ENCODE data around the gene PEX5L. TPM values are rescaled to one million over a fixed set of nuclear protein-coding genes. Genes with fewer than 3 reads are reported as not detected.

PEX5L gene
- total and polyA plus RNA-seq, 2 donors (not counting 1 experiment from before 2014, with no cell fraction given) = not detected

- no peaks in the 10 kb centered on the region for H3K9me3 ChIP-seq (ENCODE audit: control extremely low read depth in 1 of 3, control insufficient read depth in 2 of 3, insufficient read depth in 1 of 3, low read length in 2 of 3)
- ChIA-PET POLR2A (no interaction called here), CTCF (no interaction called here)
- H2AFZ ChIP-seq (ENCODE audit: insufficient read depth, low read depth, low read length, poor library complexity, severe bottlenecking) = no peak overlapping the region
- Mint-ChIP-seq H3K9me3 (ENCODE audit: insufficient read depth) (no peaks in the 10 kb centered on the region), H3K4me3 (no peak overlapping the region), H3K4me1 (peaks cover 6% of the 10 kb centered on the region), H3K27ac (no peak overlapping the region), H3K27me3 (no peaks in the 10 kb centered on the region)
- no peak overlapping the region for H3K27ac ChIP-seq (ENCODE audit: low read length in 2 of 2)
- WGBS (ENCODE audit: insufficient coverage) = no CpG with 5 or more reads among the region's 2 CpGs
- H3K79me2 ChIP-seq (ENCODE audit: control insufficient read depth, insufficient read depth, low read length) = no peaks in the 10 kb centered on the region
- H3K27me3 ChIP-seq (replicated peaks in 1 of 4; ENCODE audit: control extremely low read depth in 1 of 4, control insufficient read depth in 3 of 4, insufficient read depth in 4 of 4, low read length in 3 of 4) = no peaks in the 10 kb centered on the region
- no peaks in the 10 kb centered on the region for H4K20me1 ChIP-seq (ENCODE audit: control insufficient read depth, insufficient read depth, low read length, poor library complexity, severe bottlenecking)
- H3K36me3 ChIP-seq (replicated peaks in 1 of 2; ENCODE audit: control extremely low read depth in 1 of 2, control insufficient read depth in 1 of 2, extremely low read depth in 1 of 2, insufficient read depth in 2 of 2, low read length in 1 of 2) = peaks cover 16 to 18% of the 10 kb centered on the region in 2 experiments
- no peak for ATAC-seq (ENCODE audit: low read depth)
- H3K4me2 ChIP-seq (replicated peaks; ENCODE audit: low read depth, low read length, poor library complexity, severe bottlenecking) = no peak overlapping the region
- intact Hi-C loops (cut with micrococcal nuclease) = no loop called here
- H3K4me3 ChIP-seq (ENCODE audit: control extremely low read depth in 1 of 5, extremely low read depth in 1 of 5, insufficient read depth in 1 of 5, low read depth in 2 of 5, low read length in 4 of 5) = no peak overlapping the region
- no peak for DNase-seq
- no peak for TF ChIP-seq CTCF (IDR thresholded peaks at IDR 0.05)
- no peak for TF ChIP-seq EZH2 (IDR thresholded peaks at IDR 0.05; ENCODE audit: borderline replicate concordance, insufficient read depth, low read depth, low read length, poor library complexity, severe bottlenecking)
- H3K4me1 ChIP-seq (ENCODE audit: control insufficient read depth in 2 of 2, insufficient read depth in 2 of 2, low read length in 2 of 2) = no peaks in the 10 kb centered on the region
- H3K9ac ChIP-seq (ENCODE audit: low read length) = no peak overlapping the region
Observed at GRCh38 chr3:179765396-179765795, 271.3 kb downstream of the PEX5L start.

GRCh38 chr3:179760944-179761343 is 275.8 kb downstream of the PEX5L start:
- Histone ChIP-seq H3K4me3 (ENCODE audit: control extremely low read depth in 1 of 5, extremely low read depth in 1 of 5, insufficient read depth in 1 of 5, low read depth in 2 of 5, low read length in 4 of 5) (no peak overlapping the region), H3K4me2 (replicated peaks; ENCODE audit: low read depth, low read length, poor library complexity, severe bottlenecking) (no peak overlapping the region), H4K20me1 (ENCODE audit: control insufficient read depth, insufficient read depth, low read length, poor library complexity, severe bottlenecking) (no peaks in the 10 kb centered on the region), H3K27me3 (replicated peaks in 1 of 4; ENCODE audit: control extremely low read depth in 1 of 4, control insufficient read depth in 3 of 4, insufficient read depth in 4 of 4, low read length in 3 of 4) (no peaks in the 10 kb centered on the region), H3K79me2 (ENCODE audit: control insufficient read depth, insufficient read depth, low read length) (no peaks in the 10 kb centered on the region), H2AFZ (ENCODE audit: insufficient read depth, low read depth, low read length, poor library complexity, severe bottlenecking) (no peak overlapping the region), H3K9me3 (ENCODE audit: control extremely low read depth in 1 of 3, control insufficient read depth in 2 of 3, insufficient read depth in 1 of 3, low read length in 2 of 3) (peaks cover 0 to 3% (median 0%) of the 10 kb centered on the region in 3 donors), H3K4me1 (ENCODE audit: control insufficient read depth in 2 of 2, insufficient read depth in 2 of 2, low read length in 2 of 2) (no peaks in the 10 kb centered on the region), H3K27ac (ENCODE audit: low read length in 2 of 2) (no peak overlapping the region), H3K36me3 (replicated peaks in 1 of 2; ENCODE audit: control extremely low read depth in 1 of 2, control insufficient read depth in 1 of 2, extremely low read depth in 1 of 2, insufficient read depth in 2 of 2, low read length in 1 of 2) (peaks cover 13 to 16% of the 10 kb centered on the region in 2 experiments), H3K9ac (ENCODE audit: low read length) (no peak overlapping the region)
- ChIA-PET CTCF (no interaction called here), POLR2A (no interaction called here)
- 96% methylated on average over 8 of the region's 8 CpGs for WGBS (ENCODE audit: insufficient coverage)
- DNase-seq (no peak), ATAC-seq (ENCODE audit: low read depth) (no peak)
- Mint-ChIP-seq H3K4me1 (no peaks in the 10 kb centered on the region), H3K27me3 (no peaks in the 10 kb centered on the region), H3K9me3 (ENCODE audit: insufficient read depth) (no peaks in the 10 kb centered on the region), H3K4me3 (no peak overlapping the region), H3K27ac (no peak overlapping the region)
- intact Hi-C loops (cut with micrococcal nuclease) = no loop called here
- TF ChIP-seq CTCF (IDR thresholded peaks at IDR 0.05) (no peak), EZH2 (IDR thresholded peaks at IDR 0.05; ENCODE audit: borderline replicate concordance, insufficient read depth, low read depth, low read length, poor library complexity, severe bottlenecking) (no peak)
